DMS79 (cell line): ENCODE measurements around the gene RETN.

ENCODE experiments used
- DNase-seq: peaks from one replicate; lab custom pipeline; 2025; lab: John Stamatoyannopoulos, UW

RETN gene

GRCh38 chr19:7658219-7658686 is 10.6 kb upstream of the RETN start:
- DNase-seq, result peak; percentile 55

- no peak for DNase-seq
Measured at GRCh38 chr19:7661744-7662538, 6.9 kb upstream of the RETN start.

DNA sequence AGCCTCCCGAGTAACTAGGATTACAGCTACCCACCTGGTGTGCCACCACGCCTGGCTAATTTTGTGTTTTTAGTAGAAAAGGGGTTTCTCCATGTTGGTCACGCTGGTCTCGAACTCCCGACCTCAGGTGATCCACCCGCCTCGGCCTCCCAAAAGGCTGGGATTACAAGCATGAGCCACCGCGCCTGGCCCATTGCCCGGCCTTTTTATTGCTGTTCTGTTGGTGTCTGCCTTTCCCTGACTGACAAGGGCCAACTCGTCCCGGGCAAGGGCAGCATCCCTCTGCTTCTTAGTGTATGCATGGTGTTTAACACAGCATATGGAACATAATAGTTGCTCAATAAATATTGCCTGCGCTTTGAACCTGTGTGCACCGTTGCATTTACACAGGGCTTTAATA is 6.2 kb upstream of the RETN start:
- DNase-seq, result no peak

- DNase-seq, result no peak
Measured at GRCh38 chr19:7663706-7664105, 5.1 kb upstream of the RETN start.

- DNase-seq, result no peak
Measured at GRCh38 chr19:7665076-7665475, 3.8 kb upstream of the RETN start.

DNA sequence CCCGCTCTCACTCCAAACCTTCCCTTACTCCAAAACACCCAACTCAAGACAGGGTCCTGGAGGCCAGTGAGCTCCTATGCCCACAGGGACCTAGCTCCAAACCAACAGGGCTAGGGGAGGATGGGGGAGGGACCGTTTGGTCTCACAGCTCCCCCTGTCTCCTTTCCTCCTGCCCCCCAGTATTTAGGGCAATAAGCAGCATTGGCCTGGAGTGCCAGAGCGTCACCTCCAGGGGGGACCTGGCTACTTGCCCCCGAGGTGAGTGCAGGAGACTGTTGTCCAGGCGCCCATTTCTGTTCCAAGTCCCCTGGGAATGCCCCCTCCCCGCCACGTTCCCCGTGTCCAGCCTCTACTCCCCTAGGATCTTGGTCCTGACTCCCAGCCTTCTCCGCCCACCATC is 792 bp downstream of the RETN start:
- no peak for DNase-seq

DNA sequence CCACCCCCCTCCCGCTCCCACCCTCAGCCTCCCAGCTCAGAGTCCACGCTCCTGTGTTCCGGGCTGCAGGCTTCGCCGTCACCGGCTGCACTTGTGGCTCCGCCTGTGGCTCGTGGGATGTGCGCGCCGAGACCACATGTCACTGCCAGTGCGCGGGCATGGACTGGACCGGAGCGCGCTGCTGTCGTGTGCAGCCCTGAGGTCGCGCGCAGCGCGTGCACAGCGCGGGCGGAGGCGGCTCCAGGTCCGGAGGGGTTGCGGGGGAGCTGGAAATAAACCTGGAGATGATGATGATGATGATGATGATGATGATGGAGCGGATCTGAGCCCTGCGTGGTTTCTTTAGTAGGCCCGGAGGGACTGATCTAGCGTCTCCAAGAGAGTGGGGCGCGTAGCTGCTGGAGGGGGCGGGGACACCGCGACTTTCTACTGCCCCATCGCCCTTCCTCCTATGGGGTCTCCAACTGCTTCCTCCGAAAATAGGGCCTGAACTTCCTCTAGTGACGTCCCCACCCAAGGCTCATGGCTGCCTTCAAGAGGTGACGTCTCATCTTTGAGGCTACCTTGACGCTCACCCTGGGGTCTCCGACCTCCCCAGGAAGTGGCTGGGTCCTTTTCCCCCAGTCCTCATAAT is 1.4 kb downstream of the RETN start:
- no peak for DNase-seq

- no peak for DNase-seq
Measured at GRCh38 chr19:7670790-7671189, 1.9 kb downstream of the RETN start.

GRCh38 chr19:7672522-7672921 is 3.7 kb downstream of the RETN start:
- no peak for DNase-seq

DNA sequence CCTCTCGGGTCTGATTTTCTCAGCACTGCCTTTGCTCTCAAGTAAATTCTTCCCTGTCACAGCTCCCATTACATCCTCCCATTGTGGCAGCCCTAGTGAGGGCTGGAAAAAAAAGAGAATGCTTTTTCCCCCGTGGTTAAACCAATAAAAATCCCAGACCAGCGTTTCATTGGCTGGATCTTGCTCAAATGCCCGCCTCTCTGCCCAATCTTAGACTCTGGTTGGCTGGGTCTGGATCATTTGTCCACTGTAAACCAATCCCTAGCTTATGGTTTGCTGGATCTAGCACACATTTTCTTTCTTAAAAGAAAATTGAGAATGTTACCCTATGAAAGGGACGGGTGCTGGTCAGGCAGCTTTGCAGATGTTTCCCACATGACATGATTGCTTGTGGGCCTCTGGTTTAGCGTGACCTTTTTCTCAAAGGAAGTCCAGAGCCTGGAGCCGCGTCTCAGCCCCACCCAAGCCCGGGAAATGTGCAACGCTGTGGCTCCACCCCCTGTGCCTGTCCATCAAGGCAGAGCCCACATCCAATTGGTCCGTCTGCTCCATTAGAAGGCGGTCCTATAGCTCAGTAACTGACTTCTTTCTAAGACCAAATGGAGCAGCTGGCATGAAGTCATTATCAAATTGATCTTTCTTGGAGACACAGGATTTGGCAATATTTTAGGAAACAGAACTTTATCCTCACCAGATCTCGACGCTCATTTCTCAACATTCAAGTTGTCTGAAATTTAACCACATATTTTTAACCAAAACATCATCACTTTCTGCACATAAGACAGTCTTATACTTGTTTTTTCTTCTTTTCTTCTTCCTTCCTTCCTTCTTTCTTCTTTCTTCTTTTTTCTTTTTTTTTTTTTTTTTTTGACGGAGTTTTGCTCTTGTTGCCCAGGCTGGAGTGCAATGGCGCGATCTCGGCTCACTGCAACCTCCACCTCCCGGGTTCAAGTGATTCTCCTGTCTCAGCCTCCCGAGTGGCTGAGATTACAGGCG is 5.5 kb downstream of the RETN start:
- DNase-seq, result no peak

- no peak for DNase-seq
Measured at GRCh38 chr19:7676376-7676775, 7.5 kb downstream of the RETN start.

- DNase-seq, result no peak
Measured at GRCh38 chr19:7676854-7677253, 8.0 kb downstream of the RETN start, which contains the start of gene MCEMP1. MCEMP1 (plus strand) TSS chr19:7677090; CDS start chr19:7677121, 31 bp downstream.

GRCh38 chr19:7677669-7678311 is 8.9 kb downstream of the RETN start:
- no peak for DNase-seq

GRCh38 chr19:7678971-7679751 is 10.3 kb downstream of the RETN start:
- DNase-seq, result peak; percentile 26

GRCh38 chr19:7679771-7680605 is 11.1 kb downstream of the RETN start:
- DNase-seq, result peak; percentile 40

DNA sequence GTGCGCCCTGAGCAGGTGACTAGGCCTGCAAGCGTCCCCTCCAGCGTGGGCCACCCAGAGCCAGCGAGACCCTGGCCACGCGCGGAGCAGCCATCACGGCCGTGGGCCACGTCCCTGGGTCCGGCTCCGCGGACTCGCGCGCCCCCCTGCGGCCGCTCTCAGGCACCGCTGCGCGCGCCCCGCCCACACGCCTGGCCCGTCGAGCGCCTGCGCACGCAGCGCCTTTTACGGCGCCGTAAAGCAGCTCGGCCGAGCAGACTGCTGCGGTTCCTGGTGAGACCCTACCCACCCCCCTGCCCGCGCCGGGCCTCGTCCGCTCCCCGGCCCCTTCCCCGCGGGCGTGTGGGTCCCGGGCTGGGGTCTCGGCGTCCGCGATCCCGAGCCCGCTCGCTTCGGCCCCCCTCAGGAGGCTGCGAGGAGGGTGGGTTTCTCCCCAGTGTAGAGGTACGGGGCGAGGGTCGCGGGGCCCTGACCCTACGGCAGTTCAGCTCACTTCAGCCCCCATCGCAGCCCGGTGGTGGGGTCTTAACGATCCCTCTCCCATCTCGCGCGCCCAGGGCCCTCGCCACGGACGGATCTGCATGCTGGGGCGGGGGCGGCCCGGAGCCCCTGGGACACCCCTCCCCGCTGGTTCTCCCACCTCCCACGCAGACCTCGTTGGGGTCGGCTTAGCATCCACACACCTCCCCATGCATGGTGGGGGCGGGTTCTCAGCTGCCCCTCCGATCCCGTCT is 11.9 kb downstream of the RETN start, which contains the start of gene TRAPPC5:
TSS of gene TRAPPC5 (plus strand) at position 228 of the 734 bp plus-strand sequence. CDS start 1,421 bp downstream, outside the sequence.
- DNase-seq, result peak; percentile 43

- DNase-seq, result no peak
Measured at GRCh38 chr19:7681340-7682174, 12.7 kb downstream of the RETN start.

GRCh38 chr19:7682175-7682855 is 13.5 kb downstream of the RETN start:
- DNase-seq, result no peak
